GM12878 (cell line): ENCODE data around the gene LENG1. TPM values are rescaled to one million over a fixed set of nuclear protein-coding genes. Genes with fewer than 3 reads are reported as not detected.

ENCODE experiments used
- ATAC-seq: fragments of 200-7000 bp; cut with Tn5 transposase; 3 replicates; pipeline ENCODE4 v1.9.1; 2020; ENCODE audit warnings: mild to moderate bottlenecking, moderate library complexity
- BruUV-seq: library from RNA; stranded (reverse); fragments of 400-500 nt; replicated peaks from 2 replicates; lab custom pipeline; 2021; lab: Mats Ljungman, UMichigan
- CTCF ChIA-PET: fragments of 300-600 bp; sonication (Branson Sonifier 250); formaldehyde crosslinking; extraction: SDS; loops from one replicate; lab custom pipeline; 2021; ENCODE audit warnings: inconsistent platforms; lab: Yijun Ruan, JAX
- POLR2A ChIA-PET: fragments of 350-600 bp; formaldehyde crosslinking; extraction: SDS; loops from one replicate; lab custom pipeline; 2021; ENCODE audit warnings: inconsistent platforms; lab: Charles Lee
- RAD21 ChIA-PET: fragments of 300-600 bp; sonication (Branson Sonifier 250); formaldehyde crosslinking; loops from one replicate; lab custom pipeline; 2023; ENCODE audit warnings: antibody characterized with exemption; ENCODE audit not compliant: unreplicated experiment; lab: Charles Lee
- SMC1A ChIA-PET: fragments of 300-600 bp; sonication (Branson Sonifier 250); formaldehyde crosslinking; loops from one replicate; lab custom pipeline; 2023; ENCODE audit not compliant: unreplicated experiment, uncharacterized antibody; lab: Charles Lee
- DNase-seq: peaks from one replicate; pipeline ENCODE4 v3.0.0-alpha.2; 2011; ENCODE audit warnings: low read depth, low spot score
- FAIRE-seq: peaks from 3 replicates; lab custom pipeline; 2011; peaks lifted over from hg19 to GRCh38; lab: Jason Lieb, UNC
- H2AFZ ChIP-seq: 2 replicates; pipeline ENCODE4 v1.6.0; 2011; ENCODE audit warnings: low read depth, low read length, control low read depth; ENCODE audit not compliant: control insufficient read depth
- H3K27ac ChIP-seq: 2 replicates; pipeline ENCODE4 v1.5.1; 2011; ENCODE audit warnings: control low read depth; ENCODE audit not compliant: control insufficient read depth, insufficient read depth
- H3K27me3 ChIP-seq, 2 experiments: replicated peaks in 1 of 2; 2 replicates each; pipeline versions ENCODE4 v1.6.0 to v1.6.1; 2011; ENCODE audit warnings: low read length in 1 of 2; ENCODE audit not compliant: control insufficient read depth in 2 of 2, insufficient read depth in 2 of 2
- H3K36me3 ChIP-seq, 2 experiments: 2 replicates each; pipeline ENCODE4 v1.5.1; 2011; ENCODE audit warnings: low read length in 1 of 2; ENCODE audit not compliant: control insufficient read depth in 2 of 2, insufficient read depth in 2 of 2
- H3K4me1 ChIP-seq: 2 replicates; pipeline ENCODE4 v1.6.1; 2011; ENCODE audit warnings: mild to moderate bottlenecking, low read length, moderate library complexity, mixed read lengths; ENCODE audit not compliant: control insufficient read depth, insufficient read depth
- H3K4me2 ChIP-seq: 2 replicates; pipeline ENCODE4 v1.6.0; 2011; ENCODE audit warnings: control low read depth; ENCODE audit not compliant: control insufficient read depth, insufficient read depth
- H3K4me3 ChIP-seq: fragments of 200-600 bp; sonication (generic); 2 replicates; pipeline ENCODE4 v1.5.1; 2016
- H3K79me2 ChIP-seq: 2 replicates; pipeline ENCODE4 v1.6.0; 2011; ENCODE audit warnings: low read length; ENCODE audit not compliant: control insufficient read depth, insufficient read depth
- H3K9ac ChIP-seq: 2 replicates; pipeline ENCODE4 v1.8.0; 2011; ENCODE audit warnings: low read length, control low read depth, mixed read lengths; ENCODE audit not compliant: control insufficient read depth, insufficient read depth
- H3K9me3 ChIP-seq: replicated peaks from 3 replicates; pipeline ENCODE4 v1.5.1; 2011; ENCODE audit warnings: mild to moderate bottlenecking, low read length; ENCODE audit not compliant: control insufficient read depth, insufficient read depth
- H4K20me1 ChIP-seq: 2 replicates; pipeline ENCODE4 v1.6.0; 2011; ENCODE audit not compliant: control insufficient read depth, insufficient read depth
- NFYB ChIP-seq: IDR thresholded peaks from 2 replicates; pipeline ENCODE4 v1.6.1; 2011; ENCODE audit warnings: low read depth, mild to moderate bottlenecking, low read length, improper control_type of control experiment, moderate library complexity; ENCODE audit not compliant: insufficient read depth
- SUZ12 ChIP-seq: fragments of 200-600 bp; sonication (generic); IDR thresholded peaks from one replicate; pipeline ENCODE4 v1.6.1; 2018; ENCODE audit warnings: antibody characterized with exemption, mild to moderate bottlenecking; ENCODE audit not compliant: unreplicated experiment
- WGBS: methylation state at CpG from one replicate; pipeline ENCODE4 v1.1.6; 2016; ENCODE audit warnings: low lambda C conversion rate; ENCODE audit not compliant: insufficient replicate concordance, insufficient coverage; ENCODE audit errors: missing lambda C conversion rate; 5-methylcytosine and 5-hydroxymethylcytosine counted together
- in situ Hi-C: fragments of 300-500 bp; cut with MboI; formaldehyde crosslinking; loops from 9 replicates; pipeline ENCODE4 v1.14.3; 2018; ENCODE audit warnings: mixed read lengths
- intact Hi-C: fragments of 100-400 bp; cut with micrococcal nuclease; formaldehyde crosslinking; loops from one replicate; pipeline ENCODE4 v1.14.2; 2022; ENCODE audit not compliant: unreplicated experiment
- polyA plus RNA-seq, 11 experiments: library from polyadenylated mRNA; depleted of rRNA in 4 of 11; unstranded in 6 of 11; stranded (reverse) in 5 of 11; fragments of >200 nt; fragmentation: Nextera tagmentation in 4 of 11; fragmentation: Illumina TruSeq in 1 of 11; extraction: Ambion mirVana in 4 of 11; extraction: Trizol in 1 of 11; gene quantifications; 1 replicate in 1 of 11; 2 replicates in 10 of 11; pipeline versions ENCODE4 v1.2.1 to v1.2.3, GENCODE V29; 2011 to 2016; ENCODE audit warnings: inconsistent platforms in 2 of 11, missing spikeins in 2 of 11, low read depth in 1 of 11
- total RNA-seq, 4 experiments: library from RNA; depleted of rRNA in 3 of 4; stranded (reverse); fragments of >200 nt in 3 of 4; fragmentation: Illumina TruSeq in 1 of 4; extraction: Trizol in 1 of 4; gene quantifications; 2 replicates each; pipeline versions ENCODE4 v1.2.1 to v1.2.3, GENCODE V29; 2013 to 2021
- TF ChIP-seq, protein P1 (sequence below): fragments of 450-650 bp; conservative IDR thresholded peaks from 2 replicates; pipeline ENCODE4 v1.6.1; 2017; ENCODE audit warnings: mild to moderate bottlenecking, moderate library complexity
- TF ChIP-seq, protein P2 (sequence below): fragments of 450-650 bp; IDR thresholded peaks from 2 replicates; pipeline ENCODE4 v1.6.1; 2017; ENCODE audit warnings: borderline replicate concordance

The LENG1 gene
- total and polyA plus RNA-seq, 10 of the 15 experiments (the other 5 are each of a cell fraction or from before 2014, with no cell fraction given), result 0.21 to 10.8 (median 5.8) TPM

- no peak for TF ChIP-seq NFYB
- no peak for TF ChIP-seq SUZ12
Measured at GRCh38 chr19:54162884-54163283, 3.4 kb upstream of the LENG1 start (continued).

DNA sequence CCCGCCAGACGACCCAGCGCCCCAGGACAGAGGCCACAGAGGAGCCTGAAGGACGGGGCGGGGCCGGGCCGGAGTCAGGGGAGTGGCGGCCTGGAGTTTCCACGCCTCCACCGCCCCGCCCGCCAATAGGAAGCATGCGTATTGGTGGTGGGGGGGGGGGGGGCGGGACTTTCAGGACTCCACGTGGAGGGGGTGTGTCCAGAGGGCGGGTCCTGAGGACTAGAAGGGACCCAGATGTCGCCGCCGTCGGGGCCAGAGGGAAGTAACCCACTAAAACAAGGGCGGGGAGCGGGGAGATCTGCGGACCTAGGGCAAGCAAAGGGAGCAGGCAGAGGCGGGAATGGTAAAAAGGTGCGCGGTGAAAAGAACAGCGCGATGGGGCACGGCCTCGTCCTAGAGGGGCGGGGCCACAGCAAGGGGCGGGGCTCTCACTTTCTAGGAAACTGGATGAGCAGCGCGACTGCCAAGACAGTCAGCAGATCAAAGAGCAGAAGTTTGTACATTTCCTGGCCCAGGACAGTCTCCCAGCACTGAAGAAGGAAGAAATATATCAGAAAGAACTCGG, 2.8 kb upstream of the LENG1 start:
- 14% methylated on average over 22 of the region's 35 CpGs for WGBS
- Histone ChIP-seq H4K20me1 (no peaks in the 10 kb centered on the region), H3K27ac (no peak overlapping the region), H3K4me1 (peaks cover 4% of the 10 kb centered on the region; the same call in 1 of the 2 replicates), H3K9ac (no peak overlapping the region), H3K4me2 (peak overlapping the region; percentile 1; the same call in 1 of the 2 replicates), H3K27me3 (no peaks in the 10 kb centered on the region)
- no TSS peak for BruUV-seq
- in situ Hi-C loops, result no loop called here
- no peak for FAIRE-seq
- ChIA-PET POLR2A (no interaction called here), CTCF (no interaction called here), SMC1A (interaction anchor here (1.5 kb wide), 1 partner anchor 27 kb away, joined by 4 read pairs; the partner anchor contains the start of gene MBOAT7), RAD21 (no interaction called here)
- DNase-seq, result no peak
- intact Hi-C loops, result no loop called here
- TF ChIP-seq, protein P1, sequence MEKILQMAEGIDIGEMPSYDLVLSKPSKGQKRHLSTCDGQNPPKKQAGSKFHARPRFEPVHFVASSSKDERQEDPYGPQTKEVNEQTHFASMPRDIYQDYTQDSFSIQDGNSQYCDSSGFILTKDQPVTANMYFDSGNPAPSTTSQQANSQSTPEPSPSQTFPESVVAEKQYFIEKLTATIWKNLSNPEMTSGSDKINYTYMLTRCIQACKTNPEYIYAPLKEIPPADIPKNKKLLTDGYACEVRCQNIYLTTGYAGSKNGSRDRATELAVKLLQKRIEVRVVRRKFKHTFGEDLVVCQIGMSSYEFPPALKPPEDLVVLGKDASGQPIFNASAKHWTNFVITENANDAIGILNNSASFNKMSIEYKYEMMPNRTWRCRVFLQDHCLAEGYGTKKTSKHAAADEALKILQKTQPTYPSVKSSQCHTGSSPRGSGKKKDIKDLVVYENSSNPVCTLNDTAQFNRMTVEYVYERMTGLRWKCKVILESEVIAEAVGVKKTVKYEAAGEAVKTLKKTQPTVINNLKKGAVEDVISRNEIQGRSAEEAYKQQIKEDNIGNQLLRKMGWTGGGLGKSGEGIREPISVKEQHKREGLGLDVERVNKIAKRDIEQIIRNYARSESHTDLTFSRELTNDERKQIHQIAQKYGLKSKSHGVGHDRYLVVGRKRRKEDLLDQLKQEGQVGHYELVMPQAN, result 0 out of 2 replicates have a peak, but pooled peaks have one; percentile 32
- TF ChIP-seq, protein P2, sequence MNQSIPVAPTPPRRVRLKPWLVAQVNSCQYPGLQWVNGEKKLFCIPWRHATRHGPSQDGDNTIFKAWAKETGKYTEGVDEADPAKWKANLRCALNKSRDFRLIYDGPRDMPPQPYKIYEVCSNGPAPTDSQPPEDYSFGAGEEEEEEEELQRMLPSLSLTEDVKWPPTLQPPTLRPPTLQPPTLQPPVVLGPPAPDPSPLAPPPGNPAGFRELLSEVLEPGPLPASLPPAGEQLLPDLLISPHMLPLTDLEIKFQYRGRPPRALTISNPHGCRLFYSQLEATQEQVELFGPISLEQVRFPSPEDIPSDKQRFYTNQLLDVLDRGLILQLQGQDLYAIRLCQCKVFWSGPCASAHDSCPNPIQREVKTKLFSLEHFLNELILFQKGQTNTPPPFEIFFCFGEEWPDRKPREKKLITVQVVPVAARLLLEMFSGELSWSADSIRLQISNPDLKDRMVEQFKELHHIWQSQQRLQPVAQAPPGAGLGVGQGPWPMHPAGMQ, result no peak
- TF ChIP-seq, all 136 proteins: peak for 1
- peak; percentile 18 for ATAC-seq
- Histone ChIP-seq H3K9me3 (no peaks in the 10 kb centered on the region; the same call in 2 of the 3 replicates), H2AFZ (no peak overlapping the region; the same call in 1 of the 2 replicates), H3K36me3 (no peaks in the 10 kb centered on the region; a peak in 1 of 4 replicates), H3K4me3 (no peak overlapping the region), H3K79me2 (peaks cover 8% of the 10 kb centered on the region)
